Dendritic cell treated with granulocyte-macrophage colony-stimulating factor and Interleukin-4, amounts not matched to agents 40 ng/mL and 50 ng/mL, for 4 days (primary cell): ENCODE measurements around the gene ATP8A2.

Experiments used
- H3K27ac Mint-ChIP-seq: one replicate; pipeline ENCODE4 v1.8.0; 2022; ENCODE audit warnings: mild to moderate bottlenecking, mixed read lengths
- H3K27me3 Mint-ChIP-seq: one replicate; pipeline ENCODE4 v1.8.0; 2022; ENCODE audit warnings: mild to moderate bottlenecking, mixed read lengths
- H3K36me3 Mint-ChIP-seq: one replicate; pipeline ENCODE4 v1.8.0; 2022; ENCODE audit warnings: low read depth, mixed read lengths
- H3K4me1 Mint-ChIP-seq: one replicate; pipeline ENCODE4 v1.8.0; 2022; ENCODE audit warnings: low read depth, mixed read lengths
- H3K4me3 Mint-ChIP-seq: one replicate; pipeline ENCODE4 v1.8.0; 2022; ENCODE audit warnings: mild to moderate bottlenecking, moderate library complexity, mixed read lengths
- H3K9me3 Mint-ChIP-seq: one replicate; pipeline ENCODE4 v1.8.0; 2022; ENCODE audit warnings: mixed read lengths
- intact Hi-C: fragments of 100-400 bp; cut with micrococcal nuclease; formaldehyde crosslinking; loops from one replicate; pipeline ENCODE4 v1.15.0; 2022

The ATP8A2 gene

GRCh38 chr13:25401958-25402357, 30.2 kb downstream of the ATP8A2 start:
- H3K27ac Mint-ChIP-seq: no peak overlapping the region
- peaks cover 4% of the 10 kb centered on the region for H3K27me3 Mint-ChIP-seq
- H3K4me1 Mint-ChIP-seq: no peaks in the 10 kb centered on the region
- H3K9me3 Mint-ChIP-seq: peaks cover 11% of the 10 kb centered on the region
- H3K36me3 Mint-ChIP-seq: no peaks in the 10 kb centered on the region
- no peak overlapping the region for H3K4me3 Mint-ChIP-seq
- intact Hi-C loops: no loop called here

GRCh38 chr13:25406377-25406776, 34.6 kb downstream of the ATP8A2 start:
- Mint-ChIP-seq H3K27ac (no peak overlapping the region), H3K9me3 (no peaks in the 10 kb centered on the region), H3K36me3 (no peaks in the 10 kb centered on the region), H3K27me3 (peaks cover 4% of the 10 kb centered on the region), H3K4me3 (no peak overlapping the region), H3K4me1 (no peaks in the 10 kb centered on the region)
- intact Hi-C loops: no loop called here

DNA sequence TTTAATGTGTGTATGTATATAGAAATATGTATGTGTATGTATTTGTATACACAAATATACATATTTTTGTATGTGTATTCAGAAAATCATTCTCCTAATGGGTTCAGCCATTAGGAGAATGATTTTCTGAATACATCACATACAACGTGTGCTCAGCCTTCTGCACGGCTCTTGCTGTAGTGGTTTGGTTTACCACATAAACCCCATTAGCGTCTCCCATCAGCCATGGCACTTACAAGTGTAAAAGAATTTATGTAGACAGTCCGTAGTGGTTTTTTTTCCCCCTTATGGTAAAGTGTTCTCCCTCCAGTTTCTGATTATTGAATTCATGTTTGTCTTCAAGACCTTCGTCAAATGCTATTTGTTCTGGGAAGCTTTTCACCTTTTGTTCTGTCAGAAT, 38.2 kb downstream of the ATP8A2 start:
- no peaks in the 10 kb centered on the region for H3K9me3 Mint-ChIP-seq
- intact Hi-C loops: no loop called here
- no peaks in the 10 kb centered on the region for H3K4me1 Mint-ChIP-seq

GRCh38 chr13:25415241-25415640, 43.5 kb downstream of the ATP8A2 start:
- Mint-ChIP-seq H3K27me3 (peaks cover 2% of the 10 kb centered on the region), H3K36me3 (no peaks in the 10 kb centered on the region), H3K9me3 (no peaks in the 10 kb centered on the region), H3K4me3 (no peak overlapping the region), H3K27ac (no peak overlapping the region), H3K4me1 (no peaks in the 10 kb centered on the region)
- intact Hi-C loops: no loop called here

More for the DNA sequence above, 38.2 kb downstream of the ATP8A2 start:
- Mint-ChIP-seq H3K27me3 (peaks cover 1% of the 10 kb centered on the region), H3K4me3 (no peak overlapping the region), H3K36me3 (no peaks in the 10 kb centered on the region), H3K27ac (no peak overlapping the region)

DNA sequence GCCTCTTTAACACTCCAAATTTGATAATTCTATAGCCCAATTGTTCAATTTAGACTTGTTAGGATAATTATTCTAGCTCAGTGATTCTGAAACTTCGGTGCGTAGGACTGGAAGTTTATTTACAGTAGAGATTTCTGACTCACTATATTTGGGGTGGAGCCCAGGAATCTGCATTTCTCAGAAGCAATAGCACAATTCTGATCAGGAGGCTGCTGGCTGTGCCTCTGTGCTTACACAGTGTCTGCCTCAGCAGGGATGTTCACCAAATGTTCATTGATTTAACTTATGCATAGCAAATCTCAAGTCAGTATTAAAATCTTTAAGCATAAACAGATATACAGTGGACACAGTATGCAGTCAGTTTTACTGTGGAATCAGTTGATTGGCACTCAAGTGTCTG, 45.8 kb downstream of the ATP8A2 start:
- Mint-ChIP-seq H3K27ac (no peak overlapping the region), H3K36me3 (no peaks in the 10 kb centered on the region), H3K4me3 (no peak overlapping the region), H3K9me3 (no peaks in the 10 kb centered on the region), H3K27me3 (peaks cover 5% of the 10 kb centered on the region), H3K4me1 (no peaks in the 10 kb centered on the region)
- intact Hi-C loops: no loop called here

- H3K27me3 Mint-ChIP-seq: peaks cover 5% of the 10 kb centered on the region
- H3K9me3 Mint-ChIP-seq: no peaks in the 10 kb centered on the region
- no peaks in the 10 kb centered on the region for H3K36me3 Mint-ChIP-seq
- intact Hi-C loops: no loop called here
- no peak overlapping the region for H3K4me3 Mint-ChIP-seq
- H3K4me1 Mint-ChIP-seq: no peaks in the 10 kb centered on the region
- no peak overlapping the region for H3K27ac Mint-ChIP-seq
Measured at GRCh38 chr13:25420161-25420560, 48.4 kb downstream of the ATP8A2 start.

- H3K36me3 Mint-ChIP-seq: no peaks in the 10 kb centered on the region
- H3K27ac Mint-ChIP-seq: no peak overlapping the region
- no peak overlapping the region for H3K4me3 Mint-ChIP-seq
- no peaks in the 10 kb centered on the region for H3K4me1 Mint-ChIP-seq
- H3K9me3 Mint-ChIP-seq: peaks cover 8% of the 10 kb centered on the region
- peaks cover 5% of the 10 kb centered on the region for H3K27me3 Mint-ChIP-seq
- intact Hi-C loops: no loop called here
Measured at GRCh38 chr13:25421612-25422011, 49.8 kb downstream of the ATP8A2 start.

DNA sequence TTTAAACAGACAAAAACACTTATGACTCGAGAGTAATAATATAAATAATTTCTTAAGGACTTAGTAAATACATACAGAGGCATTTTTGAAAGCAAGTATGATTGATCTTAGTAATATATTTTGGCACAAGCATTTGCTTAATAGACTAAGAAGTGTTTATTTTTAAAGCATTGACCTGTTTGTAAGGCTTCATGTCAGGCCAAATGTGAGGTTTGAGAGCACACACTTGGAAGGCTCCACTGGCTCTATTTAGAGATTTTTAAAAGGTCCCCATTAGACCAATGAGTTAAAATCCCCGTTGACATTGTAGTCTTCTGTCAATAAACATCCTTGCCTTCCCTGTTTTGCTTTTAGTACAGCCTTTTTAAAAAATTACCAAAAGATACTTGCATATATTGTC, 50.4 kb downstream of the ATP8A2 start:
- no peaks in the 10 kb centered on the region for H3K4me1 Mint-ChIP-seq
- peaks cover 5% of the 10 kb centered on the region for H3K27me3 Mint-ChIP-seq
- H3K9me3 Mint-ChIP-seq: peaks cover 8% of the 10 kb centered on the region
- H3K4me3 Mint-ChIP-seq: no peak overlapping the region
- H3K36me3 Mint-ChIP-seq: no peaks in the 10 kb centered on the region
- intact Hi-C loops: no loop called here
- H3K27ac Mint-ChIP-seq: no peak overlapping the region

DNA sequence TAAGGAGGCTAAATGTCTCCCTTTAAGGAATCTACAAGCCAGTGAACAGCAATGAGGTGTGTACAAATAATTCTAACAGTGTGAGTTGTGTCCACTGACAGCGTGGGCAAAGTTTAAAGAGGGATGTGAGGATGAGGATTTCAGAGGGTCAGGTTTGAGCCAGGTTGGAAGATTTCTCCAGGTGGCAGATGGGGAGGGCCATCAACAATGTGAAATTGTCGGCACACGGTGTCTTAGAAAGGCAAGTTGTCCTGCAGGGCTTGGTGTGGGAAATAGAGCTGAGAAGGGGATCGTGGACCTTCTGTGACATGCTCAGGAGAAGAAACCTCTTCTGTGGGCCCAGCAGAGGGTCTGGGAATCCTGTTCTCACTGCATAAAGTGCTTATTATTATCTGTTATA, 52.1 kb downstream of the ATP8A2 start:
- H3K4me1 Mint-ChIP-seq: no peaks in the 10 kb centered on the region
- no peak overlapping the region for H3K27ac Mint-ChIP-seq
- H3K9me3 Mint-ChIP-seq: peaks cover 8% of the 10 kb centered on the region
- peaks cover 4% of the 10 kb centered on the region for H3K27me3 Mint-ChIP-seq
- no peaks in the 10 kb centered on the region for H3K36me3 Mint-ChIP-seq
- intact Hi-C loops: no loop called here
- H3K4me3 Mint-ChIP-seq: no peak overlapping the region

- intact Hi-C loops: no loop called here
- Mint-ChIP-seq H3K27me3 (no peaks in the 10 kb centered on the region), H3K4me1 (no peaks in the 10 kb centered on the region), H3K36me3 (no peaks in the 10 kb centered on the region), H3K27ac (no peak overlapping the region), H3K4me3 (no peak overlapping the region), H3K9me3 (peaks cover 8% of the 10 kb centered on the region)
Measured at GRCh38 chr13:25429466-25429865, 57.7 kb downstream of the ATP8A2 start.

DNA sequence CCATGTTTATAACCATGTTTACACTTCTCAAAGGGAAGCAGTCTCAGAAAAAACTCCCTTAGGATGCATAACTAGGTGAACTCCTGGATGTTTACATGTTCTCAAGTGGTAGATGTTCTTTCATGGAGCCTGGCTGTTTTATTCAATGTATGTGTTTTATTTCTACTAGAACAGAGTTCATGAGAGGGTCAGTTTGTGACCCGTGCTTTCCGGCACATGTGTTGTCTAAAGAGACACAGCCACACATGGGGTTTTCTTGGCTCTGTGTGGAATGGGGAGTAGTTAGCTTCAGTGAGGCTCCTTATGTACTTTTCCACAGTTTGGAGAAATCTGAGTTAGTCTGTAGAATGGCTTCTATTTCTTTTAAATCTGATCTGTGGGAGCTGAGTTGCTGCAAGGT, 60.9 kb downstream of the ATP8A2 start:
- Mint-ChIP-seq H3K36me3 (no peaks in the 10 kb centered on the region), H3K4me3 (no peak overlapping the region), H3K27me3 (no peaks in the 10 kb centered on the region), H3K4me1 (no peaks in the 10 kb centered on the region), H3K9me3 (no peaks in the 10 kb centered on the region), H3K27ac (no peak overlapping the region)
- intact Hi-C loops: no loop called here

DNA sequence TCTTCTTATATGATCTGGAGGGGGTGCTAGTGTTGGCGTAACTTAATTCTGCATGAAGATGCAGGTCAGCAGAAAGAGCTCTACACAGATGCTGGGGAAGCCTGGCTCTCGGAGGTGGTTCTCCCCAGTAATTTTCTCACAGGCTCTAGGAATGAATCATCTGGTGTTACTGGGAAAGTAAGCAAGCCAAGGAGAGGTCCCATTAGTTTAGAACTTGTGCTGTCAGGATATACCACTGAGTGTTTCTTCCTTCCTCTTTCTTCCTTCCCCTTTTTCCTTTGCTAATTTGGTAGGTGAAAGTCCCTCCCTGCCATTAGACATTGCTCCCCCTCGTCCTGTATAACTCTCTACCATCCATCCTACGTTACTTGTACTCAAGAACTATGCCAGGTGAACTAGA, 68.3 kb downstream of the ATP8A2 start:
- Mint-ChIP-seq H3K27me3 (peaks cover 6% of the 10 kb centered on the region), H3K9me3 (no peaks in the 10 kb centered on the region), H3K27ac (no peak overlapping the region), H3K4me1 (peaks cover 8% of the 10 kb centered on the region), H3K36me3 (no peaks in the 10 kb centered on the region), H3K4me3 (no peak overlapping the region)
- intact Hi-C loops: no loop called here

DNA sequence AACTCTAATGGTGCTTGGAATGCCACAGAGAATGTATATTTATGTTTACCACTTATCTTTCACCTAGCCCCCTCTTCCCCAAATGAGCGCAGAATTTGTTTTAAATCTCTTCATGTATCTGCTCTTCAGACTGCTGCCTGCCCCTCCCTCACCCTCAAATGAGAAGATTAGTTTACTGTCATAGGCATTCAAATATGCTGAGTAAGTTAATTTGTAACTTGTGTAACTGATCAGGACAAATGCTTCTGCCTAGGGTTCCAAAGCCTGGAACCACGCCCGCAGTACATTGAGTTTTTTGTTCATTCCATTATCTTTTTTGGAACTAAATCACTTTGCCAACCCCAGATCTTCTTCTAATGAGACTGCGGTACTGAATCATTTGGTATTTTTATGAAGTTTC, 74.5 kb downstream of the ATP8A2 start:
- Mint-ChIP-seq H3K4me1 (no peaks in the 10 kb centered on the region), H3K27ac (no peak overlapping the region), H3K27me3 (peaks cover 4% of the 10 kb centered on the region), H3K9me3 (peaks cover 8% of the 10 kb centered on the region), H3K4me3 (no peak overlapping the region), H3K36me3 (no peaks in the 10 kb centered on the region)
- intact Hi-C loops: no loop called here

DNA sequence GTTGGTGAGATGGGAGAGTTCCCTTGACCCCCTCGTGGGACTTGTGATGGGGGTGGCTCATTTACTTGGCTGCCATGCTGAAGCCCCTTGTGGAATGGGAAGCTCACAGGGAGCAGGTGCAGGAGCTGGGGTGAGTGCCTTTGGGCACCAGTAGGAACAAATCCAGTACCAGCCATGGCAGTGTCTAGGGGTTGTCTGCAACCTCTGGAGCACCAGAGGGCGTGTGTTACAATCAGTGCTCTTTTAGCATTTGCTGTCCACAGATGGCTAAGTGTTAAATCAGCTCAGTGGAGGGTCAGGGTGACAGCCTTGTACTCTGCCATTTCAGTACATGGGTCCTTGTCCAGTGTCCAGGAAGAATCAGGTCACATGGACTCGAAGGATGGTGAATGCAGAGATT, 75.6 kb downstream of the ATP8A2 start:
- intact Hi-C loops: no loop called here
- no peak overlapping the region for H3K27ac Mint-ChIP-seq
- H3K36me3 Mint-ChIP-seq: no peaks in the 10 kb centered on the region
- no peaks in the 10 kb centered on the region for H3K4me1 Mint-ChIP-seq
- no peak overlapping the region for H3K4me3 Mint-ChIP-seq
- peaks cover 8% of the 10 kb centered on the region for H3K9me3 Mint-ChIP-seq
- H3K27me3 Mint-ChIP-seq: peaks cover 2% of the 10 kb centered on the region

DNA sequence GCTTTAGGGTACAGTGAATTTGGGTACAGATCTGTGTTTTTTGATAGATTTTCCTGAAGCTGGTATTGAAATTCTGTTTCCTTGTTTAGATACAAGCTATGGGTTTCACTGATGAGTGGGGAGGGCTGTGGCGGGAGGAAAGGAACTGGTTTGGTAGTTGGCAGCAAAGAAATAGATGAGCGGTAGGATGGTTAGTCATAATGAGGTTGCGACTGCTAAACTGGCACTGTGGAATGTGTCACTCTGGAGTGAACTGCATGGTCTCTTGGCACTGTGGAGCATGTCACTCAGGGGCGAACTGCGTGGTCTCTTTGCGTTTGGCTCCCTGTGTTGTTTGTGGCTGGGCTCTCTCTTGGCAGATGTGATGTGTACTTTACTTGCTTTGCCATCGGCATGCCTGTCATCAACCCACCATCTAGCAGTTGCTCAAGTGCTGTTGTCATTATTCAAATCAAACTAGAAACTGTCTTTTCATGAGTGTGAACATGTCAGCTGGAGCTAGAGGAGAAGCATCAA, 82.1 kb downstream of the ATP8A2 start:
- intact Hi-C loops: no loop called here
- Mint-ChIP-seq H3K4me1 (no peaks in the 10 kb centered on the region), H3K9me3 (no peaks in the 10 kb centered on the region), H3K36me3 (no peaks in the 10 kb centered on the region), H3K27me3 (peaks cover 2% of the 10 kb centered on the region), H3K4me3 (no peak overlapping the region), H3K27ac (no peak overlapping the region)
